HCT116 (cell line): ENCODE measurements around the gene SH3RF2. TPM values are rescaled to one million over a fixed set of nuclear protein-coding genes. Genes with fewer than 3 reads are reported as not detected.

ENCODE experiments used
- ATAC-seq: fragments of 200-7000 bp; cut with Tn5 transposase; 2 replicates; pipeline ENCODE4 v1.9.1; 2020; ENCODE audit warnings: mild to moderate bottlenecking, moderate library complexity
- BruUV-seq: library from RNA; stranded (reverse); fragments of 400-500 nt; replicated peaks from 2 replicates; lab custom pipeline; 2021; lab: Mats Ljungman, UMichigan
- CTCF ChIA-PET: fragments of 300-600 bp; sonication (Branson Sonifier 250); formaldehyde crosslinking; loops from one replicate; lab custom pipeline; 2021; ENCODE audit warnings: antibody characterized with exemption; lab: Charles Lee
- POLR2A ChIA-PET: fragments of 300-600, 350-600 bp; sonication (Branson Sonifier 250); formaldehyde crosslinking; loops from one replicate; lab custom pipeline; 2021; ENCODE audit warnings: antibody characterized with exemption; lab: Charles Lee
- RAD21 ChIA-PET, 2 experiments: fragments of 300-600 bp; sonication (Branson Sonifier 250); formaldehyde crosslinking; loops; one replicate each; lab custom pipeline; 2023; ENCODE audit warnings: low total read pairs in 2 of 2; ENCODE audit not compliant: uncharacterized antibody in 2 of 2, unreplicated experiment in 2 of 2, low non-redundant PET in 1 of 2; lab: Charles Lee
- DNase-seq: peaks from one replicate; pipeline ENCODE4 v3.0.0-alpha.2; 2010; ENCODE audit warnings: low read depth, low spot score
- H2AFZ ChIP-seq: fragments of 200-600 bp; shearing (Covaris generic), sonication (generic); 2 replicates; pipeline ENCODE4 v1.6.1; 2017; ENCODE audit warnings: low read depth, mixed run types, mixed read lengths, antibody characterized with exemption, low read length; ENCODE audit not compliant: poor library complexity, severe bottlenecking
- H3K27ac ChIP-seq: 2 replicates; pipeline ENCODE4 v1.5.1; 2012; ENCODE audit warnings: low read depth, low read length
- H3K27me3 ChIP-seq: fragments of 200-600 bp; sonication (generic); 2 replicates; pipeline ENCODE4 v1.6.1; 2016; ENCODE audit warnings: mixed run types, low read length, mixed read lengths; ENCODE audit not compliant: insufficient read depth
- H3K36me3 ChIP-seq, 2 experiments: fragments of 200-500 bp in 1 of 2; fragments of 200-600 bp in 1 of 2; sonication (Bioruptor generic) in 1 of 2; sonication (generic) in 1 of 2; 2 replicates each; pipeline versions ENCODE4 v1.5.1 to v1.6.1; 2014 to 2016; ENCODE audit warnings: low read length in 2 of 2, inconsistent platforms in 1 of 2, mixed read lengths in 1 of 2, mixed run types in 1 of 2; ENCODE audit not compliant: insufficient read depth in 2 of 2, control insufficient read depth in 1 of 2
- H3K4me1 ChIP-seq, 2 experiments: fragments of 200-600 bp in 1 of 2; sonication (generic) in 1 of 2; 2 replicates each; pipeline versions ENCODE4 v1.5.1 to v1.6.1; 2012 to 2017; ENCODE audit warnings: low read length in 2 of 2, inconsistent platforms in 1 of 2, mild to moderate bottlenecking in 1 of 2, mixed read lengths in 1 of 2, mixed run types in 1 of 2, moderate library complexity in 1 of 2; ENCODE audit not compliant: insufficient read depth in 2 of 2, control insufficient read depth in 1 of 2
- H3K4me2 ChIP-seq: fragments of 200-600 bp; sonication (generic); 2 replicates; pipeline ENCODE4 v1.6.1; 2017; ENCODE audit warnings: mixed run types, low read length, mixed read lengths
- H3K4me3 ChIP-seq, 2 experiments: fragments of 200-600 bp in 1 of 2; sonication (generic) in 1 of 2; replicated peaks in 1 of 2; 2 replicates each; pipeline ENCODE4 v1.5.1; 2011 to 2016; ENCODE audit warnings: low read length in 2 of 2, control low read depth in 1 of 2, low read depth in 1 of 2, mild to moderate bottlenecking in 1 of 2, mixed read lengths in 1 of 2, mixed run types in 1 of 2
- H3K79me2 ChIP-seq: fragments of 200-600 bp; sonication (generic); 2 replicates; pipeline ENCODE4 v1.6.1; 2017; ENCODE audit warnings: mild to moderate bottlenecking, mixed run types, low read length, moderate library complexity, mixed read lengths; ENCODE audit not compliant: insufficient read depth
- H3K9ac ChIP-seq: fragments of 200-600 bp; sonication (generic); 2 replicates; pipeline ENCODE4 v1.6.1; 2016; ENCODE audit warnings: low read length, mixed read lengths
- H3K9me2 ChIP-seq: fragments of 200-600 bp; sonication (generic), shearing (Covaris generic); 2 replicates; pipeline ENCODE4 v1.6.1; 2017; ENCODE audit warnings: mixed run types, mild to moderate bottlenecking, moderate library complexity; ENCODE audit not compliant: insufficient read depth
- H3K9me3 ChIP-seq, 2 experiments: fragments of 200-500 bp in 1 of 2; fragments of 200-600 bp in 1 of 2; sonication (Bioruptor generic) in 1 of 2; sonication (generic) in 1 of 2; 2 replicates each; pipeline ENCODE4 v1.6.1; 2014 to 2017; ENCODE audit warnings: low read length in 2 of 2, mixed read lengths in 2 of 2, inconsistent platforms in 1 of 2, low read depth in 1 of 2, mild to moderate bottlenecking in 1 of 2, mixed run types in 1 of 2, moderate library complexity in 1 of 2; ENCODE audit not compliant: control insufficient read depth in 1 of 2, insufficient read depth in 1 of 2
- H4K20me1 ChIP-seq: fragments of 200-600 bp; sonication (generic), shearing (Covaris generic); 2 replicates; pipeline ENCODE4 v1.6.1; 2017; ENCODE audit warnings: mixed run types, mild to moderate bottlenecking, moderate library complexity; ENCODE audit not compliant: insufficient read depth
- CBX3 ChIP-seq: IDR thresholded peaks from 2 replicates; pipeline ENCODE4 v1.6.1; 2012; ENCODE audit warnings: low read depth
- EGR1 ChIP-seq: IDR thresholded peaks from 2 replicates; pipeline ENCODE4 v1.6.1; 2012; ENCODE audit warnings: low read depth
- ELF1 ChIP-seq: IDR thresholded peaks from 2 replicates; pipeline ENCODE4 v1.6.1; 2012; ENCODE audit warnings: low read depth, borderline replicate concordance
- JUND ChIP-seq: IDR thresholded peaks from 2 replicates; pipeline ENCODE4 v1.6.1; 2012
- POLR2AphosphoS5 ChIP-seq: IDR thresholded peaks from 2 replicates; pipeline ENCODE4 v1.6.1; 2011; ENCODE audit warnings: mild to moderate bottlenecking, low read depth, low read length, moderate library complexity
- SIN3A ChIP-seq: IDR thresholded peaks from 2 replicates; pipeline ENCODE4 v1.6.1; 2012; ENCODE audit warnings: low read depth
- SRF ChIP-seq: IDR thresholded peaks from 2 replicates; pipeline ENCODE4 v1.6.1; 2012; ENCODE audit warnings: low read depth
- TCF7L2 ChIP-seq: IDR thresholded peaks from 2 replicates; pipeline ENCODE4 v1.7.0; 2011; ENCODE audit warnings: borderline replicate concordance, inconsistent platforms; ENCODE audit not compliant: insufficient read depth, insufficient read length; ENCODE audit errors: extremely low read depth
- intact Hi-C: fragments of 100-400 bp; cut with micrococcal nuclease; formaldehyde crosslinking; loops from 2 replicates; pipeline ENCODE4 v1.10.0; 2022
- total RNA-seq: library from RNA; stranded (reverse); gene quantifications from one replicate; pipeline ENCODE4 v1.2.1, GENCODE V29; 2021; ENCODE audit not compliant: unreplicated experiment
- TF ChIP-seq, protein P1 (sequence below): IDR thresholded peaks from 2 replicates; pipeline ENCODE4 v1.6.1; 2012
- TF ChIP-seq, protein P2 (sequence below), 3 experiments: fragments of 200-600 bp in 1 of 3; sonication (generic) in 1 of 3; IDR thresholded peaks in 2 of 3; conservative IDR thresholded peaks in 1 of 3; 2 replicates each; pipeline ENCODE4 v1.5.1; 2012 to 2017; ENCODE audit warnings: low read depth in 2 of 3, low read length in 2 of 3, antibody characterized with exemption in 1 of 3, borderline replicate concordance in 1 of 3, control low read depth in 1 of 3, mild to moderate bottlenecking in 1 of 3, mixed read lengths in 1 of 3, mixed run types in 1 of 3, moderate library complexity in 1 of 3; ENCODE audit not compliant: insufficient read depth in 1 of 3
- TF ChIP-seq, protein P3 (sequence below): IDR thresholded peaks from 2 replicates; pipeline ENCODE4 v1.6.1; 2012
- TF ChIP-seq, protein P4 (sequence below): IDR thresholded peaks from 2 replicates; pipeline ENCODE4 v1.6.1; 2012; ENCODE audit warnings: low read depth

Gene SH3RF2
- total RNA-seq, 1 experiment from 2014 or later = 14.3 TPM

DNA sequence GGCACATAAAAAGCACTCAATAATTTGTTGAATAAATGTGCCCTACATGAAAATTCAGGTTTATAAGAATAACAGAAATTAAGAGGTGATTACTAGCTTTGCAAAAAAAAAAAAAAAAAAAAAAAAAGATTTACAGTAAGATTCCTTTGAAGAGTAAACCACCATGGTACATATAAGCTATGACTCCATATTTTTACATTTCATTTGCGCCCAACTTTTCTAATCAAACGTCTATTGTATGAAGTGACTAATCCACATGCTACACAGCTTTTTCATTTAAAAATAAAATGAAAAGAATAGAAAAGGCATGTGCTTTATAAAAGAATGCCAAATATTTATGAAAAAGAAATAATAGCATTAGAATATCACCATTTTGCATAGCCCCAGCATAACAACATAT, 169.1 kb downstream of the SH3RF2 start, which contains the start of gene PLAC8L1:
Gene PLAC8L1 (minus strand): TSS at position 101 of the 400 bp plus-strand sequence. CDS start 1,266 bp downstream, outside the sequence.
- Histone ChIP-seq H3K4me3 (no peak within 1 kb of the TSS), H3K9ac (no peak within 1 kb of the TSS), H2AFZ (no peak within 1 kb of the TSS), H3K9me3 (no peaks in the 10 kb centered on the region), H4K20me1 (no peaks in the 10 kb centered on the region), H3K4me1 (no peaks in the 10 kb centered on the region), H3K9me2 (no peaks in the 10 kb centered on the region), H3K27me3 (no peaks in the 10 kb centered on the region), H3K79me2 (no peaks in the 10 kb centered on the region), H3K4me2 (no peak within 1 kb of the TSS), H3K36me3 (no peaks in the 10 kb centered on the region; a peak in 1 of 4 replicates), H3K27ac (no peak within 1 kb of the TSS)
- BruUV-seq = no TSS peak
- ChIA-PET CTCF (no interaction called here), POLR2A (no interaction called here), RAD21 (no interaction called here)
- TF ChIP-seq SIN3A = no peak
- no peak for TF ChIP-seq POLR2AphosphoS5
- TF ChIP-seq, protein P1, sequence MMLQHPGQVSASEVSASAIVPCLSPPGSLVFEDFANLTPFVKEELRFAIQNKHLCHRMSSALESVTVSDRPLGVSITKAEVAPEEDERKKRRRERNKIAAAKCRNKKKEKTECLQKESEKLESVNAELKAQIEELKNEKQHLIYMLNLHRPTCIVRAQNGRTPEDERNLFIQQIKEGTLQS = no peak
- no peak for TF ChIP-seq EGR1
- TF ChIP-seq, protein P2, sequence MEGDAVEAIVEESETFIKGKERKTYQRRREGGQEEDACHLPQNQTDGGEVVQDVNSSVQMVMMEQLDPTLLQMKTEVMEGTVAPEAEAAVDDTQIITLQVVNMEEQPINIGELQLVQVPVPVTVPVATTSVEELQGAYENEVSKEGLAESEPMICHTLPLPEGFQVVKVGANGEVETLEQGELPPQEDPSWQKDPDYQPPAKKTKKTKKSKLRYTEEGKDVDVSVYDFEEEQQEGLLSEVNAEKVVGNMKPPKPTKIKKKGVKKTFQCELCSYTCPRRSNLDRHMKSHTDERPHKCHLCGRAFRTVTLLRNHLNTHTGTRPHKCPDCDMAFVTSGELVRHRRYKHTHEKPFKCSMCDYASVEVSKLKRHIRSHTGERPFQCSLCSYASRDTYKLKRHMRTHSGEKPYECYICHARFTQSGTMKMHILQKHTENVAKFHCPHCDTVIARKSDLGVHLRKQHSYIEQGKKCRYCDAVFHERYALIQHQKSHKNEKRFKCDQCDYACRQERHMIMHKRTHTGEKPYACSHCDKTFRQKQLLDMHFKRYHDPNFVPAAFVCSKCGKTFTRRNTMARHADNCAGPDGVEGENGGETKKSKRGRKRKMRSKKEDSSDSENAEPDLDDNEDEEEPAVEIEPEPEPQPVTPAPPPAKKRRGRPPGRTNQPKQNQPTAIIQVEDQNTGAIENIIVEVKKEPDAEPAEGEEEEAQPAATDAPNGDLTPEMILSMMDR (IDR thresholded peaks at IDR 0.05 in 2 of 3, conservative IDR thresholded peaks at IDR 0.05 in 1 of 3; ENCODE audit: borderline replicate concordance in 1 of 3, insufficient read depth in 1 of 3, low read depth in 2 of 3, low read length in 2 of 3) = no peak
- TF ChIP-seq, protein P3, sequence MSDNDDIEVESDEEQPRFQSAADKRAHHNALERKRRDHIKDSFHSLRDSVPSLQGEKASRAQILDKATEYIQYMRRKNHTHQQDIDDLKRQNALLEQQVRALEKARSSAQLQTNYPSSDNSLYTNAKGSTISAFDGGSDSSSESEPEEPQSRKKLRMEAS = no peak
- DNase-seq (no peak), ATAC-seq (no peak)
- intact Hi-C loops = no loop called here

DNA sequence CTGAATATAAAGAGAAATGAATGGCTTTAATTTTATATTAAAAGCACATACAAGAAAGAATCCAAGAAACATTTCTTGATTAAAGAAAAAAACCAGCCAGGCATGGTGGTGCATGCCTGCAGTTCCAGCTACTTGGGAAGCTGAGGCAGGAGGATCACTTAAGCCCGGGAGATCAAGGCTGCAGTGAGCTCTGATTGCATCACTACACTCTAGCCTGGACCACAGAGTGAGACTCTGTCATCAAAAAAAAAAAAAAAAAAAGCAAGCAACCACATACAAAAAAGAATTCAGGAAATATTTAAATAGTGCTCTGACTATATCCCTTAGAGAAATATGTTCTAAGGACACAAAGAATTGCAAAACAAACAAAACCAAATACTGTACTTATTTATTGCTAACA, 171.5 kb downstream of the SH3RF2 start:
- H3K4me1 ChIP-seq = no peaks in the 10 kb centered on the region
- H4K20me1 ChIP-seq = no peaks in the 10 kb centered on the region
- DNase-seq (no peak), ATAC-seq (no peak)
- H2AFZ ChIP-seq = no peak overlapping the region
- no peaks in the 10 kb centered on the region for H3K9me3 ChIP-seq
- no peak overlapping the region for H3K4me2 ChIP-seq
- peaks cover 3 to 9% of the 10 kb centered on the region in 2 experiments; a peak in 2 of 4 replicates for H3K36me3 ChIP-seq
- H3K79me2 ChIP-seq = no peaks in the 10 kb centered on the region
- no peak overlapping the region for H3K9ac ChIP-seq
- ChIA-PET POLR2A (no interaction called here), RAD21 (no interaction called here), CTCF (no interaction called here)
- no peak overlapping the region for H3K27ac ChIP-seq
- BruUV-seq = no TSS peak
- no peaks in the 10 kb centered on the region for H3K9me2 ChIP-seq
- no peak overlapping the region for H3K4me3 ChIP-seq
- intact Hi-C loops = no loop called here
- no peaks in the 10 kb centered on the region for H3K27me3 ChIP-seq
- TF ChIP-seq JUND (no peak), POLR2AphosphoS5 (no peak), TCF7L2 (no peak), CBX3 (no peak), SIN3A (no peak), SRF (no peak), ELF1 (no peak)
- TF ChIP-seq, protein P1 = no peak
- TF ChIP-seq, protein P4, sequence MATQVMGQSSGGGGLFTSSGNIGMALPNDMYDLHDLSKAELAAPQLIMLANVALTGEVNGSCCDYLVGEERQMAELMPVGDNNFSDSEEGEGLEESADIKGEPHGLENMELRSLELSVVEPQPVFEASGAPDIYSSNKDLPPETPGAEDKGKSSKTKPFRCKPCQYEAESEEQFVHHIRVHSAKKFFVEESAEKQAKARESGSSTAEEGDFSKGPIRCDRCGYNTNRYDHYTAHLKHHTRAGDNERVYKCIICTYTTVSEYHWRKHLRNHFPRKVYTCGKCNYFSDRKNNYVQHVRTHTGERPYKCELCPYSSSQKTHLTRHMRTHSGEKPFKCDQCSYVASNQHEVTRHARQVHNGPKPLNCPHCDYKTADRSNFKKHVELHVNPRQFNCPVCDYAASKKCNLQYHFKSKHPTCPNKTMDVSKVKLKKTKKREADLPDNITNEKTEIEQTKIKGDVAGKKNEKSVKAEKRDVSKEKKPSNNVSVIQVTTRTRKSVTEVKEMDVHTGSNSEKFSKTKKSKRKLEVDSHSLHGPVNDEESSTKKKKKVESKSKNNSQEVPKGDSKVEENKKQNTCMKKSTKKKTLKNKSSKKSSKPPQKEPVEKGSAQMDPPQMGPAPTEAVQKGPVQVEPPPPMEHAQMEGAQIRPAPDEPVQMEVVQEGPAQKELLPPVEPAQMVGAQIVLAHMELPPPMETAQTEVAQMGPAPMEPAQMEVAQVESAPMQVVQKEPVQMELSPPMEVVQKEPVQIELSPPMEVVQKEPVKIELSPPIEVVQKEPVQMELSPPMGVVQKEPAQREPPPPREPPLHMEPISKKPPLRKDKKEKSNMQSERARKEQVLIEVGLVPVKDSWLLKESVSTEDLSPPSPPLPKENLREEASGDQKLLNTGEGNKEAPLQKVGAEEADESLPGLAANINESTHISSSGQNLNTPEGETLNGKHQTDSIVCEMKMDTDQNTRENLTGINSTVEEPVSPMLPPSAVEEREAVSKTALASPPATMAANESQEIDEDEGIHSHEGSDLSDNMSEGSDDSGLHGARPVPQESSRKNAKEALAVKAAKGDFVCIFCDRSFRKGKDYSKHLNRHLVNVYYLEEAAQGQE = no peak
